GM21528 (cell line): ENCODE results near the gene CCL17.
"Not testable (repeated sequence)": the region's sequence is repeated elsewhere in the genome, so short reads cannot be mapped to it uniquely, and the experiment has no call there.

Source experiments
- ATAC-seq: cut with Tn5 transposase; IDR thresholded peaks from one replicate; pipeline ENCODE4 v1.9.1; 2021; ENCODE audit warnings: mild to moderate bottlenecking, moderate library complexity; ENCODE audit not compliant: unreplicated experiment, low FRiP score

Gene CCL17

DNA sequence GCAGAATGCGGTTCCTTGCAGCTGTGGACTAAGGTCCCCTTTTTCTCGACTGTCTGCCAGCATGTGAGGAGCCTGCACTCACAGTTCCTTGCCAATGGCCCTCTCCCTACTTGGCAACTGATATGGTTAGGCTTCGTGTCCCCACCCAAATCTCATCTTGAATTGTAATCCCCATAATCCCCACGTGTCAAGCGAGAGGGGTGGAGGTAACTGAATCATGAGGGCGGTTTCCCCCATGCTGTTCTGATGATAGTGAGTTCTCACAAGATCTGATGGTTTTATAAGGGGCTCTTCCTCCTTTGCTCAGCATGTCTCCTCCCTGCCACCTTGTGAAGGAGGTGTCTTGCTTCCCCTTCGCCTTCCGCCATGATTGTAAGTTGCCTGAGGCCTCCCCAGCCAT is 22.7 kb downstream of the CCL17 start:
- ATAC-seq = no peak

- ATAC-seq = no peak
These were observed 23.3 kb downstream of the CCL17 start for GRCh38 chr16:57427824-57428223.

GRCh38 chr16:57430955-57431354 is 26.4 kb downstream of the CCL17 start:
- no peak for ATAC-seq

GRCh38 chr16:57432505-57432904 is 27.9 kb downstream of the CCL17 start:
- no peak for ATAC-seq

DNA sequence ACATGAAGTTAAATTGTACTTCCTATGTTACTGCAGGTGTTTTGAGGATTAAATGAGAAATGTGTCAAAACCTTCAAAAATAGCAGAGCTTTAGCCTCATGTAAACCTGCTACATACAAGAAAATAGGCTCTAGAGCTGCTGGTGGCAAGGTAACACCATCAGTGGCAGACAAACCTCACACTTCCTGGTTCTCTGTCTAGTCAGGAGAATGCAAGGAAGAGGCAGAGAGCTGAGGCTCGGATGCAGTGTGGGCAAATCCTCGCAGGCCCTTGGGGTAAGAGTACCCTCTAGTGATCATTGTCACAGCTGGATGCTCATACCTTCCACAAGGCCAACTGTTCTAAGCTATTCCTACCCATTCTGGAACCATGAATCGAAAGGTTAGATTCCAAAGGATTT is 28.4 kb downstream of the CCL17 start:
- ATAC-seq = no peak

DNA sequence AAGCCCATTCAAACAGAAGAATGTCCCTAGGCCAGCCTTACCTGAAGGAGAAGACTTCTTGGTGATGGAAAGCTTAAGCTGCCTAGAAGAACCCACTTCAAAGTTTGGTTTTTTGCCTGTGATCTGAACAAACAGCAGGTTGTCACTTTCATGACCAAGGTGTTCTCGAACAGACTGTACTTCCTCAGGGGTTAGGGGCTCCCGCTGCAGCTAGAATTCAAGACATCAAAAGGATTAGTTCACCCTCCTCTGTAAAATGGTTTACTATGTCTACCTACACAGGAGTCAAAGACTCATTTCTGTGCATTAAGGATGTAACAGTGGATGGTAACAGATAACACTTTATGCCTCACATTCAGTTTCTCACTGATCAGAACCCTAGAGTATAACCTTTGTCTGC is 29.4 kb downstream of the CCL17 start:
- no peak for ATAC-seq

DNA sequence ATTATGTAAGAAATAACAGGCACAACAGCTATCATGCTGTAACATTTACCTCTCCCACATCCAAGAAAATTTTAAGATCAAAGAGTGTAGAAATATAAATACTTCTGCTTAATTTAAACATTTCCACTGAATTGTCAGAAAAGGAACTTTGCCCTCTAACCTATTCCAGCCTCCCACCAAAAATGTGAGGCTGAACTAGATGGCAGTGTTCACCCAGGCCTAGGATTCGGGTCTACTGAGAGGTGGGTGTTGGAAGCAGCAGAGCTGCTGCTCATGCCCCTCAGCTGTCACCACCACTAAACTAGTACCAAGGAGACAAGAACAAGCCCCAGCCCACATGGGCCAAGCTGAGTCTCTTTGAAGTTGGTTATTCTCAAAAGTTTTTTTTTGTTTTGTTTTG is 31.3 kb downstream of the CCL17 start:
- ATAC-seq = no peak

GRCh38 chr16:57439947-57440346 is 35.4 kb downstream of the CCL17 start:
- ATAC-seq = not testable (repeated sequence)

DNA sequence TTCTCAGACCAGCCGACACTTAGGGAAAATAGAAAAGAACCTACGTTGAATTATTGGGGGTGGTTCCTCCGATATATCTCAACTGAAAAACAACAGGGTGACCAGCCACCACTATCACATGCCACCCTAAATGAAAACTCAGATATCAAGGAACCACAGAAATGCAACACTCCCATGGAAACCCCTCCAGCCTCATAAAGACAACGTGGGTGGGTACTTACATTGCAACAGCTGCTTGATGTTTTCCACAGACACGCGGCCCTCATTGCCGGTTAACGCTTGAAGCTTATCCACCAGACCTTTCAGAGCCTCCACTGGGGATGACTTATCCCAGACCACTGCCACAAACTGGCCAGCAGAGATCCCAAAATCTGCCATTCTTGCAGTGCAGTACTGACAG is 36.0 kb downstream of the CCL17 start:
- not testable (repeated sequence) for ATAC-seq

DNA sequence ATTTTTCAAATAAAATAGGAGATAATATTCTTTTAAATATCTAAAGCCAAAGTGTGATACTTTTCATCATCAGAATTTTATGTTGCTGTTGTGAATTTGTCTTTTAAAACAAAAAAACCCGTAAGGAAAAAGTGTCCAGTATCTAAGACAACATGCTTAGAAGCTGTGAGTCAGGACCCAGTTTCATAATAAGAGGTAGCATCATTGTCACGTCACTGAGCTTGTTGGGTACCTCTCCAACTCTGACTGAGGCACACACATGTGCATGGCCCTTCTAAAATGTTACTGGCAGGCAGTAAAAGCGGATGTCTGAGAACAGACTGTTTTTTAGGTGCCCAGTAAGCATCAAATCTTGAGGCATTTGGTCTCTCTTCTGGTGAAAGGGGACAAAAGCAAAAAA is 40.1 kb downstream of the CCL17 start:
- ATAC-seq = no peak

DNA sequence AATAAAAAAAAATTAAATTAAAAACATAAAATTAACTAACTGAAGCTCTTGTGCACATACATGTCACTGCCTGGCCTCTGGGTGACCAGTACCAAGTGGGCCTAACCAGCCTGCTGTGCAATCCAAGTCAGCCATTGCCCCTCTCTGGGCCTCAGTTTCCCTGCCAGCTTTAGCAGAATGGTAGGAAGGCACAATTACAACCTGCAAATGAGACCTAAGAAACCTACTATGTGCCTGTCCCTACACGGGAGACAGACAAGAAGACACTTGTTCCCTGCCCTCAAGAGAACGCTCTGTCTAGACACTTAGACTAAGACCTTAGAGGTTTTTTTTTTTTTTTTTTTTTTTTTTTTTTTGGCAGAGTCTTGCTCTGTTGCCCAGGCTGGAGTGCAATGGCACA is 40.9 kb downstream of the CCL17 start:
- no peak for ATAC-seq

- peak; percentile 37 for ATAC-seq
These were observed 42.1 kb downstream of the CCL17 start for GRCh38 chr16:57446531-57447185.

GRCh38 chr16:57447186-57447962 is 42.8 kb downstream of the CCL17 start, which contains the start of the genes CIAPIN1 and COQ9:
Gene CIAPIN1, minus strand, starts transcription at chr16:57447385. Its CDS starts 6,457 bp downstream, at chr16:57440928.
Gene COQ9, plus strand, starts transcription at chr16:57447479. Its CDS starts 27 bp downstream, at chr16:57447506.
- ATAC-seq = peak; percentile 97

DNA sequence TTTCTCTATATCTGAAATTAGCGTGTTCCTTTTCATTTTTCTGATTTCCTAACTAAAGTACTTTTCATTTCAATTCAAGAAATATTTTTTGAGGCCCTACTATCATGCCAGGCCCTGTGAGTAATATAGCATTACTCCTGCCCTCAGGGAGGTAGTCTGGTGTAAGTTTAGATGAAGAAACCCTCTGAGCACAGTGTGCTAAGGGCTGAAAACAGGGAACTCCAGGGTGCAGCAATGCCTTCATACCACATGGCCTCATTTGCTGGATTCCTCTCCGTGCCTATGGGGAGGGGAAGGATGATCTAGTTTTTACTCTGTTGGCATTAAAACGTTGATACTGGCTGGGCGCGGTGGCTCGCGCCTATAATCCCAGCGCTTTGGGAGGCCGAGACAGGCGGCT is 47.5 kb downstream of the CCL17 start:
- ATAC-seq = no peak

- peak; percentile 78 for ATAC-seq
These were observed 57.8 kb downstream of the CCL17 start, which contains the start of gene POLR2C for GRCh38 chr16:57462209-57462977. Gene POLR2C, plus strand, starts transcription at chr16:57462679. Its CDS starts 46 bp downstream, at chr16:57462725.

GRCh38 chr16:57462978-57463362 is 58.4 kb downstream of the CCL17 start:
- no peak for ATAC-seq

DNA sequence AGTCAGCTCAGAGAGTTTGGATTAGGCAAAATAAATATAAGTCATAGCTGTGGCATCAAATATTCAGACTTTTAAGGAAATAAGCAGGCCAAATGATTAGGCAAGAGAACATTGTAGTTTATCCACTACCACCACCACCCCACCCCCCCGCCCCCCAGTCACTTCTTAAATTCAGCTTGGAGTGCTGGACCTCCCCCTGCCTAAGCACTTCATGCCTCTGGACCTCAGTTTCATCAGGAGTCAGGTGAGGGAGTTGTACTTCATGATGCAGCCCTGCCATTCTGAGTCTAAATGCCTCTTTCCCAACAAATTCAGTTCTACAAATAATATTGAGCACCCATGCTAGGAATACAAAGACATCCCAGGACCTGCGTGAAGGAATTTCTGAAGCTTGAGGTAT is 60.0 kb downstream of the CCL17 start:
- ATAC-seq = no peak
